Hippocampal formation (tissue), 2 donors: ENCODE data around the gene PLA2G2F.
"Not testable (repeated sequence)": the region's sequence is repeated elsewhere in the genome, so short reads cannot be mapped to it uniquely, and the experiment has no call there.

Source experiments
- DNase-seq, 2 donors: peaks; one replicate each; lab custom pipeline; 2025; lab: John Stamatoyannopoulos, UW

PLA2G2F gene

DNA sequence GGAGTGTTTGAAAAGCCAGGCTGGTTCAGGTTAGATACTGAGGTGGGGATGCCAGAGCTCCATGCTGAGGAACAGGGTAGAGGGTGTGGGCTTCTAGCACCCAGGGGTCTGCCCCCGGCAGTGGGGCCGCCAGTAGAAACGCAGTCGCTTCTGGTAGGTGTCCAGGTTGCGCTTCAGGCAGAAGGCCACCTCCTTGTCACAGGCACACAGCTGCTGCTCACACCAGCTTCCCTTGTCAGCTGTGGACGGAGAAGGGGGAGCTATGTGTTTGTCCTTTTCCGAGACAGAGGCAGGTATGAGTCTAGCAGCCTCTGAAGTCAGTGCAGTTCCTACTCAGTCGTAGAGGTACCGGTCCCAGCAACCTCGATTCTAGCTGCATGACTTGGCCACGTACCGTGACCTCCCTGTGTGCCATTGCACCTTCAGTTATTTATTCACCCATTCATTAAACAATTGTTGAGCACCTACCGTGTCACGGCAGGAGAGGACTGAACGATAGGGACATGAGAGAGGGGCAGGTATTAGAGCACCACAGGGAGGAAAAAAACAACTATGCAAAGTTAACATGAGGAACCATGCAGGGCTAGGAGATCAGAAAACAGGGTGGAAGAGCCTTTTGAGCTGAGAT is 25.0 kb upstream of the PLA2G2F start:
- DNase-seq, result no peak

DNA sequence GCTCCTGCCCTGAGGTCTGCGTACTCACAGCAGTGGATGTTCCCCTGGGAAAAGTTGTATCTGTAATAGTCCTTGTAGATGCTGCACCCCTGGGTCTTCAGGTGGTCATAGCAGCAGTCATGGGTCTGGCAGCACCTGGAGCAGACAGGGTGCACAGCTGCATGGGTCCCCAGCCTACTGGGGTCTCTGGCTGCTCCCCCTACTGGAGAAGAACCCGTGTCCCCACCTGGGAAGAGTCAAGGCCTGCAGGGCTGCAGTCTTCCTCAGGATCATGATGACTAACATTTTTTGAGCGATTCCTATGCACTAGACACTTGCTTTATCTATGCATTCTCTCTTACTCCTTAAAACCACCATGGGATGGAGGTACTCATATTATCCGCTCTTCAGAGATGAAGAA is 23.6 kb upstream of the PLA2G2F start:
- DNase-seq, result no peak

DNA sequence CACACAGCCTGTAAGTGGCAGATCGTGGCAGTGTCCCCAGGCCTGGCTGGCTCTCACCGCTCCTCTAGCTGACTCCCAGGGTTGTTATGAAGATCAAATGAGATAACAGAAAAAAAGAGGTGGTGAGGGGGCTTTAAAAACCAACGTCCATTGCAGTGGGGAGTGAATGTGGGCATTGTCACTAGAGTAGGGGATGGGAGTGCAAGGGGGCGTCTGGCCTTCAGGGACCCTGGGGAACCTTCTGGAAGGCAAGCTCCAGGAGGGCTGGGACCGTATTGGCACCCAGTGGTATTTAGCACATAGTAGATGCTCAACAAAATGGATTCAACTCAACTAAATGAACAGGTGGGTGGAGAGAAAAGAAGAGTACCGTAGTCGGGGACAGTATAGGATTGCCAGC is 23.2 kb upstream of the PLA2G2F start:
- no peak for DNase-seq

DNA sequence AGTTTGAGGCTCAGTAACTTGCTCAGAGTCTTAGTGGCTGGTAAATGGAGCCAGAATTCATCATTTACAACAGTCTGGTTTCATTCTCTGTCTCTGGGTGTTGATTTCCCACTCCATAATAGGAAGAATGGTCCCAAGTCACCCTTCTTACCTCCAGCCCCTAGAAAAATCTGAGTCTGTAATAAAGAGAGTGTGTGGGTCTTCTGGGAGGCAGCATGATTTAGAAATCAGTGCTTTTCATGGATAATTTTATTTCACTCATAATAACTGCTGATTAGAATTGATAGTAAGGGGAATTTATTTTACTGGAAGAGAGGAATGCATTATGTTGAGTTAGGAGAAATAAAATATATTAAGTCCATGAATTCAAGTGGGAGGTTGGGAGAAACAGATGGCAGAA is 21.9 kb upstream of the PLA2G2F start:
- no peak for DNase-seq

DNA sequence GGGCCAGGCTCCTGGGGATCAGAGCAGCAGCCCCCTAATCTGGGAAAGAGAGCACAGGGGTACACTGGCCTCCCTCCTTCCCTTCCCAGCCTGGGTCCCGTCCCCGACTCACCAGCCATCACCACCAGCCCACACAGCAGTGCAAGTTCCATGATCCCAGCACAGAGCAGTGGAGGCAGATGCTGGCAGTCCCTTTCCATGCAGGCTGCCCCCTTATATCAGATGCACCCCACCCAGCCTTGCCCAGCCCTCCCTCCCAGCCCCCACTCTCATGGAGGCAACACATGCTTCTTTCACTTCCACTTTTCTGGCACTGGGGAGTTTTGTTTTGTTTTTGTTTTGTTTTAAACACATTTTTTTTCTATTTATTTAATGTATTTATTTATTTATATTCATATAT is 19.8 kb upstream of the PLA2G2F start, which contains the start of gene PLA2G2D:
Gene PLA2G2D (minus strand): TSS at position 190 of the 400 bp plus-strand sequence. CDS start 38 bp downstream, at position 152.
- no peak for DNase-seq

DNA sequence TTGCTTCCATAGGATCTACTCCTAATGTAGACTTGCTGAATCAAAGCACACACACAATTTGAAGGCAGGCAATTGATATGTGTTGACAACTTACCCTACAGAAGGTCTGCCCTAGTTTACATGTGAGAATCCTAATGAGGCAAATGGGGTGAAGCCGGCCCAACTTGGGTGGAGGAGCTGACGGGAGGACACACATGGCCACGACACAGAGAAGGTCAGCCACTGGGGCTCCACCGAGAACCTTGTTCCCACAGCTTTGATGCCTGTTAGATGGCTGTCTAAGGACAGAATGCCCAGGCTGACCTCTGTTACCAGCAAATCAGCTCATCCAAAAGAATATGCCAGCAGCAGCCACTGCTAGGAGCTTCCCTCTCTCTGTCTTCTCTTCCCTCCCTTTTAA is 18.3 kb upstream of the PLA2G2F start:
- DNase-seq, result no peak

DNA sequence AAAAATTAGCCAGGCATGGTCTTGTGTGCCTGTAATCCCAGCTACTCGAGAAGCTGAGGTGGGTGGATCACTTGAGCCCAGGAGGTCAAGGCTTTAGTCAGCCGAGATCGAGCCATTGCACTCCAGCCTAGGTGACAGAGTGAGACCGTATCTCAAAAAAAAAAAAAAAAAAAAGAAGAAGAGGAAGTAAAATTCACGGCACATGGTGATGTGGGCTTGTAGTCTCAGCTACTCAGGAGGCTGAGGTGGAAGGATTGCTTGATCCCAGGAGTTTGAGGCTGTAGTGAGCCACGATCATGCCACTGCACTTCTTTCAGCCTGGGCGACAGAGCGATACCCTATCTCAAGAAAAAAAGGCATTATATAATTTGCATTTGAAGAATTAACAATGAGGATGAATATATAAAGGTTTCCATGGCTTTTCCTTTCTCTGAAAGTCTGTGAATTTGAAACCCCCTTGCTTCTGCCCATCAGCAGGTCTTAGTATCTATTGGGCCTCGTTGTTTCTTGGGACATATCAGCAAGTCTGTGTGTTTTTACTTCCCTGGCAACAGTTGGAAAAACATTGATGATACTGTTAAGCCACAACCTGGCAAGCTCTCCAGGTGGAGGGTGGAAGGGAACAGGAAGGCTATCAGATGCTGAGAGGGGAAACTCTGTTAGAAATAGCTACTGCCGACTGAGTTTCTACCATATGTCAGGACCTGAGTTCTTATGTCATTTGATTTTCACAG is 15.2 kb upstream of the PLA2G2F start:
- DNase-seq, result no peak

DNA sequence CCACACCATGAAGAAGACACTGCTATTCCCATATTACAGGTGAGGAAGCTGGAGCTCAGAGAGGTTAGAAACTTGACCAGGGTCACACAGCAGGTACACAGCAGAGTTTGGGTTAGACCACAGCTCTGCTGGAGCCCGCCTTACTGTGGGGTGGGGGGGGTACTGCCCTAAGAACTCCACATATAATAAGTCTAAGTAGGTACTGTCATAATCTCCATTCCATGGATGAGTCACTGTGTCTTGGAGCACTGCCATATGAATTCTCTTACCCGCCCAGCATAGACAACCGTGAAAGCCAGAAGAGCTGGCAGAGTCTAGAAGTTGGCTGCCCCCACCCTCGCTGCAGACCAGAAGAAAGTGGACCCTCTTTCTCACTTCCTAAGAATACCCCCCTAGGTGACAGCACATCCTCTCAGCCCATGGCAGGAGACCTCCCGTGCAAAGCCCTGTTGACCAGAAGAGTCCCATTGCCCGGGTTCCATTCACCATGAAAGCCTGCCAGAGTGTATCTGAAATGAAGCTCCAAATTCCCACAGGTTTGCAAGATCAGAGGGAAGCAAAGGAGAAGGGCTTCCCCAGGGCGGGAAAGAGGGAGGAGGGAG is 14.6 kb upstream of the PLA2G2F start:
- no peak for DNase-seq

DNA sequence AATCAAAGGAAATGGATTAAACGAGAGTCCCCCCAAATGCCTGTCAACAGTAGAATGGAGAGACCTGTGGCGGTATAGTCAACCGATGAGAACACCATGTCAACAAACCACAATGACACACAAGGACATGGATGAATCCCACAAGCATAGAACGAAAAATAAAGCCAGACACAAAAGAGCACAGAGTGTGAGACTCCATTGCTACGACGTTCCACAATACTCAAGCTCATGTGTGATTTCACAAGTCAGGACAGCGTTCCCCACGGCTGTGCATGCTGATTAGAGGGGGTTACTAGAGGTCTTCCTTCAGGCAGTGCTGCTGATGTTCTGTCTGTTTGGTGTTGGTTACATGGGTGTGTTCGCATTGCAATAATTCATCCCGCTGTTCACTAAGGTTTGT is 14.0 kb upstream of the PLA2G2F start:
- DNase-seq, result no peak

DNA sequence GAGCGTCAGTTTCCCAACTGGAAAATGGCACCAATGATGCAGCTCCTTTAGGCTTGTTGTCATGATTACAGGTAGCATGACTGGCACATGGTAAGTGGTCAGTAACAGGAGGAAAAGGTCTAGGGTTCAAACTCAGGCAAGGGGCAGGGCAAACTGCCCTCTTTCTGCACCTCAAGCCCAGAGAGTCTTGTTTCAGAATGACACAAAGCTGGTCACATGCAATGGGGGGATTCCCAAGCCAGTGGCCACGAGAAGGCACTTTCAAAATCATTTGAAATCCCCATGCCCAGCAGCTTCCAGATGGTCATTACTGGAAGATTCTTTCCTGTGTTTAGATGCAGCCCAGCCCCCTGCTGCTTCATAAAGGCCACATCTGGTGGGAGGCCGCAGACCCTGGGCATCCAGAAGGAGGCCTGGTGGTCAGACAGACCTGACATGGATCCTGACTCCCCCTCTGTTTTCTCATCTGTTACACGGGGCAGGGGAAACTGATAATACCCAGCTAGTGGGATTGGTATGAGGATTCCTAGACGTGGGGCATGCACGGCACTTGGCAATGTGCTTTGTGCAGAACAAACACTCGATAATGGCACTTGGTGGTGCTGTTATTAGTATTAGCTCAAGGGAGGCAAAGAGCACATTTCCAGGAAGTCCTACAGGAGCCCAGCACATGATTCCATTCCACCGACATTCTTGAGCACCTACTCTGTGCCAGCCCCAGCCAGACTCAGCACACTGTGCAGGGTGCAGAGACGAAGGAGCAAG is 12.9 kb upstream of the PLA2G2F start:
- DNase-seq, result no peak

DNA sequence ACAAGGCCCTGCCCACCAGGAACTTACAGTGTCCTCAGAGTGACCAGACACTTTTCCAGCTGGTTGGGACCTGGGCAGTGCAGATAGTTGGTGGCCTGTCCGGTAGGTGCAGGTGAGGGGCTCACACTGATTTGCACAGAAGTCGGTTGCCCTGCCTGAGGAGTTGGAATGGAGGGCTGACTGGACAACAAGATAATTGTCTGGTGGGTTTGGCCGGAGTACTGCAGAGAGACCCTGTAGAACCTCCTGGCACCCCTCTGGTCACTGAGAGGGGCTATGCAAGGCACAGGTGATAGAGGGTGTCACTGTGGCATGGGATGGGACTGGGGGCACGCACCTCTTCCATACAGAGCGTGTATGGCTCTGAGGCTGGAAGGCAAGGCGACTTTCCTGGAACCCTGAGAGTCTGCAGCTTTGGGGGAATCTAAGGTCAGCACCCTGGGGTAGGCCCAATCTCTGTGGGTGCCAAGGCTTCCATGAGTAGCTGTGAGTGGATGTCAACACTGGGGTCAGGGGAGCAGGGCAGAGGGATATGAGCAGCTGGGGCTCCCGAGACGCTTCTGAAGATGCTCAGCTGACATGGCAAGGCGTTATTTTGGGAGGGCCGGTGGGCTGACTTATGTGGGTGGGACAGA is 12.2 kb upstream of the PLA2G2F start:
- DNase-seq, result no peak

DNA sequence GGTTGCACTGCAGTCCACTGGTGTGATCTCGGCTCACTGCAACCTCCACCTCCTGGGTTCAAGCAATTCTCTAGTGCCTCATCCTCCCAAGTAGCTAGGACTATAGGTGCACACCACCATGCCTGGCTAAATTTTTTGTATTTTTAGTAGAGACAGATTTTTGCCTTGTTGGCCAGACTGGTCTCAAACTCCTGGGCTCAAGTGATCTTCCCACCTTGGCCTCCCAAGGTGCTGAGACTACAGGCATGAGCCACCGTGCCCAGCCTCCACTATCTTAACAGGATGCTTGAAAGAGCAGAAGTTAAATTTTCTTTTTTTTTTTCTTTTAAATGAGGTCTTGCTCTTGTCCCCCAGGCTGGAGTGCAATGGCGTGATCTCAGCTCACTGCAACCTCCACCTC is 8.6 kb upstream of the PLA2G2F start:
- DNase-seq, result not testable (repeated sequence)

DNA sequence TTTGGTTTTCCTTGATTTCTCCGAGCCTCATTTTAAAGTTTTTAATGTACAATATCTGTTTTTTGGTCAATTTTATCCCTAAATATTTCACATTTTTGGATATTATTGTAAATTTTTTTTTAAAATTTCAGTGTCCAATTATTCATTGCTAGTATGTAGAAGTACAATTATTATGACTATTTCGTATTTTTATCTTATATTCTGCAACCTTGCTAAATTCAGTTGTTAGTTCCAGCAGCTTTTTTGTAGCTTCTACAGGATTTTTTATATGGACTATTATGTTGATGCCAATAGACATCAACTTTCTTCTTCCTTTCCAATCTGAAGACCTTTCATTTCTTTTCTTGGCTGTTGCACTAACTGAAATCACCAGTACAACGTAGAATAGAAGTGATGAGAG is 4.1 kb upstream of the PLA2G2F start:
- no peak for DNase-seq

DNA sequence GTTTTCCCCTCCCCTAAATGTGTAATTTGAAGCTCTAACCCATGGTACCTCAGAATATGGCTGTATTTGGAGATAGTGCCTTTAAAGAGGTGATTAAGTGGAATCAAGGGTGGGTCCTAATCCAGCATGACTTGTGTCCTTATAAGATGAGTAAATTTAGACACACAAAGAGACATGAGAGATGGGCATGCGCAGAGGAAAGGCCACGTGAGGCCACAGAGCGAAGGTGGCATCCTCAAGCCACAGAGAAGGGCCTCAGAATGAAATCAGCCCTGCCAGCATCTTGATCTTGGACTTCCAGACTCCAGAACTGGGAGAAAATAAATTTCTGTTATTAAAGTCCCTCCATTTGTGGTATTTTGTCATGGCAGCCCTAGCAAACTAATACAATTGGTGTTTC is 2.9 kb upstream of the PLA2G2F start:
- DNase-seq, result no peak

DNA sequence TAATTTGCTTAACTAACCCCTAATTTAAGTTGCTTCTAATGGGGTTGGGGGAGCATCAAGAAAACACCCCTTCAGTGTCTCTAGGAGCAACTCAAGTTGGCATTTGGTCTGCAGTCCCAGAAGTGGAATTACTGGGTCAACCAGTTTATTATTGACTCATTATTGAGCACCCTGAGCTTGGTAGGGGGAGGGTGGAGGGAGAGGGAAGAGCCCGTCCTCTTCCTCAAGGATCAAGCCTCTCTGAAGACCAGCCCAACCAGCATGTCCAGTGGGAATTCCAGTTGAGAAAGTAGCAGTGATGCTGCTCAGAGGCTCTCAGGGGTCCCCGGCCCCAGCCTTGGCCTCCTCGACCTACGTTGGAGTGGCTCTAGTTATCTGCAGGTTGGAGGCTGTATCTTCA is 2.1 kb upstream of the PLA2G2F start:
- DNase-seq, result no peak

DNA sequence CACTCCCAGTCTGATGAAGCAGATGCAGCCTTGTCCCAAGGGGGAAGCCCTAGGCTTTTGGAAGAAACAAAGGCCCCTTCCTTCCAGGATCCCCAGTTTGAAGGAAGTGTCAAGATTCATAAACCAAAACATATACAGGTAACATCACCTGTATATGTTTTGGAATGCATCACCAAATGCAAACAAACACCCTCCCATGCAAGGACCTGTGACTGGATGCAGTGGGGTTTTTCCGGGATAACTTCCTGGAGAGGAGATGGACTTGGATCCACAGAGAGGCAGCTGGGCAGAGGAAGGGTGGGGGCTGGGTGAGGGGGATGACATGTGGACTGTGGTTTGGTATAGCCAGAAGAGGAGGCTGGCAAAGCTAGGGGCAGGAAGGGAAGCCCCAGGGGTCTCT is 1.5 kb upstream of the PLA2G2F start:
- DNase-seq, result no peak

DNA sequence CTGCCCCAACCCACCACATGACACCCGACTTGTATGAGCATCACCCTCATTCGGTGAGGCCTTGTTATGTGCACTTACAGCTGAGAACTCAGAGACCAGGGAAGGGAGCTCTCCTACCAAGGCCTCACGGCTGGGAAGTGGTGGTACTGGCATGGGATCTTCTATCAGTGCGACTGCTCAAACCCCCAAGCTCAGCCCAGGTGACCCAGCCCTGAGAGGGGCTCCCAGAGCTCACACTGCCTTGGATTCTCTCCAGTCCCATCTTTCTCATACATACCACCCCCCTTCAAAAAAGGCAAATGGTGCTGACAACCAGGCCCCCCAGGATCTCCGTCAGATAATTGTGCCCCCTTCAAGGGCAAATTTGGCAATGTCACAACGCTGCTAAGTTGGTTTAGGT is 777 bp upstream of the PLA2G2F start:
- no peak for DNase-seq

DNA sequence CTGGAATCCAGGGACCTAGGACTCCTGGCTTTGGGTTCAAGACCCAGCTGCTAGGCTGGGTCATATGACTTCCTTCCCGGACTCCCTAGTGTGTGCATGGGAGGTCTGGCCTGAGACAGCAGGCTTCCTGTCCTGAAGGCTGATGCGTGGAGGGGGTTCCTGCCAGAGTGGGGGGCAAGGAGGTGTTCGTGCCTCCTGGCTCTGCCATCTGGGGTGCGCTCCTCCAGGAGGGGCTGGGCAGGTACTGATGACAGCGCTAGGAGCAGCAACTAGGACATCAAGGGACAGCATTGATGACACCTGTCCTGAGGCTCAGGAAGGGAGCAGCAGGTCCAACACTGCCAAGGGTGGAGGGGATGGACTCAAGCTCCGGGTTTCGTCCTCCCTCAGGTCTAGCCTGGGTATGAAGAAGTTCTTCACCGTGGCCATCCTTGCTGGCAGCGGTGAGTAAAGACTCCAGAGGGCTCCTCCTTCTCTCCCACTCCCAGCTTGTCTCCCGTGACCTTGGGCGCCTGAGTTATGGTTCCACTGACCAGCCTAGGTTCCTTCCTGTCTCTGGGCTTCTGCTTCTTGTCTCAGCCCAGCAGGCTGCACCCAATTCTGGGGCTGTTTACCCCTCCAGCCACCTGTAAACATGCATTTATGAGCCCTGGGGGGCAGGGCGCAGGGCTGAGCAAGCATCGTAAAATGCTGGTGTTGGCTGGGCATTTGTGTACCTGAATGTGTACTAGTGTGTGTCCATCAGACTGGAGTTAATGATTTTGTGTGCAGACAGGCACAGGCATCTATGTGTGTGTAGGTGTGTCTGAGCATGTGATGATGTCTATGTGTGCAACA is 871 bp downstream of the PLA2G2F start:
- DNase-seq, result no peak

DNA sequence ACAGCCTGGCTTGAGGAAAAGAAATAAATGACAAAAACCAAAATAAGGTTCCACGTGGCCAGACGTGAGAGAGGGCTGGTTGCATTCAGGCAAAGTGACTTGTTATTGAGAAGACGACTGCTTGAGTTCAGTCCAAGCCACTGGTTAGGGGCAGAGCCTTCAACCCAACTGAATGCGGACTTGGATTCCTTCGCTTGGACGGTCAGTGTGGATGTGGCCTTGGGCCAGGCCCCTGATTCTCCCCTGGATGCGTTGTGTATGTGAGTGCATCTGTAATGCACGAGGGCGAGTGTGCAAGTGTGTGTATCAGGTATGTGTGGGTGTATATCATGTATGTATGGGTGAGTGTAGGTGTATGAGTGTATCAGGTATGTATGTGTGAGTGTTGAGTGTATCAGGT is 1.9 kb downstream of the PLA2G2F start:
- DNase-seq, result no peak

DNA sequence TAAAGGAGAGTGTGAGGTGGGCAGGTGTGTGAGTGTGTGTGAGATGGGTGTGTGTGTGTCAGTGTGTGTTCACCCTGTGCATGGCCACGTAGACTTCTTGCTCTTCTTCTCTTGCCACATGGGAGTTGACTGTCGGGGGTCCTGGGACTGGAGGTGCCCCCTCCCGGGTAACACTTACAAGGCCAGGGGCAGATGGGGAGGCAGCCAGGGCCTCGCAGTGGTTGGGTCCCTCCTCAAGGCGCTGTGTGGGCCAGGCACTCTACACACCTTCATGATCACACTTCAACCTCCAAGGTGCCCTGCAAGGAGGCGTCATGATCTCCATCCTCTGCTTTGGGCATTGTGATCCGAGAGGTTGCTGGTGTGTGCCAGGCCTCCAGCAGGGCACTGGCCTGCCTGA is 2.3 kb downstream of the PLA2G2F start:
- DNase-seq, result no peak

DNA sequence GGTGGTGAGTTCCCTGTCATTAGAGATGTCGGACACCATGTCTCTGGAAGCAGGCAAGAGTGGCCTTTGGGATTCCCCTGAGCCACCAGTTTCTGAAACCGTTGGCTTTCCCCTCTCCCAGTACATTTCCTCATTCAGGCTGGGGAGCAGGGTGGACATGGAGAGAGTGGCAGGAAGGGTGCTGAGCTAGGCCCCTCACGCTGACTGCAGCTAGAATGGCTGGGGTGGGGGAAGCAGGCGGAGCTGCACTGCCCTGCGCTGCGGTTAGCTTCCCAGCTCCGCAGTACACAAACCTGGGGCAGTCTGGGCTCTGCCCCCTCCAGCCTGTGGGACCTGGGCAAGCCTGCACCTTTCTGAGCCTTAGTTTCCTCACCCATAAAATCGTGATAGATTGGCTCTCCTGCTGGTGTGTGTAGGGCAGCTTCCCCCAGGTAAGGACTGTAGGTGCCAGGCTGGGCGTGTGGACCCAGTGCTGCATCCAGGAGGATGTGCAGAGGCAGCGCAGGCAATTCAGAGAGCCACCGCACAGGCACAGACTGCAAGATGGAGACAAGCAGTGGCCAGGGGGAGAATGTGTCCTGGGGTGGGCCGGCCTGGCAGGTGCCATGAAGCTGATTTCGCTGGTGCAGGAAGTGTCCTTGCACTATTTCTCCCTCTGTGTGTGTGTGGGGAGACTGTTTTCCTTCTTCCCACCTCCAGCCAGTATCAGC is 3.0 kb downstream of the PLA2G2F start:
- DNase-seq, result no peak
